GM21576 (cell line): ENCODE results near the gene SORCS2.
"Not testable (repeated sequence)": the region's sequence is repeated elsewhere in the genome, so short reads cannot be mapped to it uniquely, and the experiment has no call there.

ENCODE experiments used
- ATAC-seq: cut with Tn5 transposase; IDR thresholded peaks from one replicate; pipeline ENCODE4 v1.9.1; 2021; ENCODE audit warnings: mild to moderate bottlenecking, moderate library complexity; ENCODE audit not compliant: unreplicated experiment

SORCS2 gene

DNA sequence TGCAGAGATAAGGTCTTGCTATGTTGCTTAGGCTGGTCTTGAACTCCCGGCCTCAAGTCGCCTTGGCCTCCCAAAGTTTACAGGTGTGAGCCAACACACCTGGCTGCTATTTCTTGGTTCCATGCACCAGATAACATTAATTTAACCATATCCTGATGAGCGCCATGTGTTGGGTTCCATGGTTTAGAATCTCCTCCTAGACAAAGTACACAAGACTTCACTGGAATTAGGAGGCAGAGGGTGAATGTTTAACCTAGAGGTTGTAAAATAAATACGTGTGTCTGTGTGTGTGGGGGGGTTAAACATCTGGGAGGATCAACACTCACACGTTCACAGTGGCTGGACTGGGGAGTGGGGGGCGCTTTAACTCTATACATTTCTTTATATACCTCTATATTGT lies 32.4 kb upstream of the SORCS2 start:
- no peak for ATAC-seq

DNA sequence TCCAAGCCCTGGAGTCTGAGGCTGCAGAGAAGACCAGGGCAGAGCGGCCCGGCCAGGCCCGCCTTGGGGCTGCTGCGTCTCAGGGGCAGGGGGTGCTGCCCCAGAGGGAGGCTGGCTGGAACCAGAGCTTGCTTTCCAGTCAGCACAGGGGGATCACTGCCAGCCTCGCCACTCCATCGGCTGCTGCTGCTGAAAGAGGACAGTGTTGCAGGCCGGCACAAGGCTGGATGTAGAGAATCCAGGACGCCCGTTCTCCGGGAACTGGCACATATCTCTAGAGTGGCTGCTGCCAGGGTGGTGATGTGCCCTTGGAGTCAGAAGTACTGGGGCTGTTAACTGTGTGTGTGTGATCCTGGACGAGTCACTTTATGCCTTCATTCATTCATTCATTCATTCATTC lies 31.9 kb upstream of the SORCS2 start:
- no peak for ATAC-seq

DNA sequence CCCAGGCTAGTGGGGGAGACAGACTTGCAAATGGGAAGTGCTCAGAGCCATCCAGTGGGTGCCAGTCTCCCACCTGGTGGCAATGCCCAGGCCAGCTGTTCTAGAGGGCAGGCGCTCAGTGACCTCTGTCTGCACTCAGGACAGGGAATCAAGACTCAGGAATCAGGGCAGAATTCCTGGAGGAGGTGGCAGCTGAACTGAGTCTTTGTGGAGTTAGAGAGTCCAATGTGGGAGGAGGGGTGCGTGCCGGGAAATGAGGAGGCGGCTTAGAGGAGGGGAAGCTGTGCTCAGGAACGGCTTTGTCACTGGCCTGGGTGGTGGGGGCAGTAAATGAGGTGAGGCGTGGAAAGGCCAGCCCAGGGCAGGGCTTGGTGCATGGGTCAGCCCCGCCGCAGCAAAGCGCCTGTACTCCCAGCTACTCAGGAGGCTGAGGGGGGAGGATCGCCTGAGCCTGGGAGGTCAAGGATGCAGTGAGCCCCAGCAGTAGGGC lies 31.3 kb upstream of the SORCS2 start:
- no peak for ATAC-seq

GRCh38 chr4:7161721-7162214 lies 30.6 kb upstream of the SORCS2 start:
- ATAC-seq, result no peak

- not testable (repeated sequence) for ATAC-seq
Observed at GRCh38 chr4:7165056-7165873, 27.1 kb upstream of the SORCS2 start.

DNA sequence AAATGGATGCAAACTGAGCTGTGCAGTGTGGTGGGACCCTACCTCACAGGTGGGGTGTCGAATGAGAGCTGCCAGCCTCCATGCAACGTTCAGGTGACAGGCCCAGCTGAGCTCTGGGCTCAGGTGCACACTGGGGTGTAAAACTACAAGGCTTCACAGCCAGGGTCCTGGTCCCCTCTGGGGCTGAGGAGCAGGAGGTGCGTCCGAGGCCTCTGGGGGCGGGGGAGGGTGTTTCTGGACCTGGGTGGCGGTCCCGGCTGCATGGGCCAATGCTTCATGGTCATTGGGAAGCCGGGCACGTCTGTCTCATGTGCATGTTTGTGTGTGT lies 26.5 kb upstream of the SORCS2 start:
- no peak for ATAC-seq

GRCh38 chr4:7166237-7166636 lies 26.1 kb upstream of the SORCS2 start:
- no peak for ATAC-seq

- ATAC-seq, result no peak
Observed at GRCh38 chr4:7166981-7167700, 25.2 kb upstream of the SORCS2 start.

DNA sequence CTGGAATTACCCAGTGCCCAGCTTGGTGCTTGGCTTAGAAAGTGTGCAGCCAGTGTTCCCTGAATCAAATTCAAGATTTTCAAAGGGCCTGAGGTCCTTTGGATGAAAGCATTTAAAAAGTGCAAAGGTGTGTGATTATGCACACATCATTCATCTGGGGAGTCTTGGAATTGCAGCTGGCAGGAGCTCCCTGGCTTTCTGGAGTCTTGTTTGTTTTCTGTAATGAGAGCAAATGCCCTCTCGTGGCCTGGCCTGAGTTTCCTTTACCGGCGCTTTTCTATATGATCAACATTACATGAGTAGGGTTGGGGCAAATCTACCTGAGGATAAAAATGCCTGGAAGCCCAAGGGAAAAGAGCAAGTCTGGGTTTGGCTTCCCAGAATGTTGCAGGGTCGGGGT lies 24.6 kb upstream of the SORCS2 start:
- no peak for ATAC-seq

- ATAC-seq, result no peak
Observed at GRCh38 chr4:7168106-7168505, 24.2 kb upstream of the SORCS2 start.

- no peak for ATAC-seq
Observed at GRCh38 chr4:7169134-7169533, 23.2 kb upstream of the SORCS2 start.

- no peak for ATAC-seq
Observed at GRCh38 chr4:7170012-7170411, 22.3 kb upstream of the SORCS2 start.

GRCh38 chr4:7171191-7171900 lies 21.0 kb upstream of the SORCS2 start:
- ATAC-seq, result no peak

- no peak for ATAC-seq
Observed at GRCh38 chr4:7172508-7172907, 19.8 kb upstream of the SORCS2 start.

DNA sequence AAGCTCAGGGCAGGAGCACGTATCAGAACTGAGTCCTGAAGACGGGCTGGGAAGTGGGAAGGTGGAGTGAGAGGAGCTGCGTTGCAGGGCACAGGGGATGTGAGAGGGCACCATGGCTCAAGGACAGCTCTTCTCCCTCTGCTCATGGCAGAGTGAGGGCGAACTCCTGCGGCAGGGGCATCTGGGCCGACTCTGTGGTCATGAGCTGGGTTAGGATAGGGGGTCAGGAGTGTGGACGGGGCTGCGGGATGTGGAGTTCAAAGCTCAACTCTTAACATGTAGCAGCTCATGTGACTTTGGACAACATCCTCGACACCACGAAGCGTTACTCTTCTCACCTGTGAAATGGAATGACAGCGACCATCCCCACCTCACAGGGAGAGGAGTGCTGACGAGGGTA lies 19.4 kb upstream of the SORCS2 start:
- no peak for ATAC-seq

DNA sequence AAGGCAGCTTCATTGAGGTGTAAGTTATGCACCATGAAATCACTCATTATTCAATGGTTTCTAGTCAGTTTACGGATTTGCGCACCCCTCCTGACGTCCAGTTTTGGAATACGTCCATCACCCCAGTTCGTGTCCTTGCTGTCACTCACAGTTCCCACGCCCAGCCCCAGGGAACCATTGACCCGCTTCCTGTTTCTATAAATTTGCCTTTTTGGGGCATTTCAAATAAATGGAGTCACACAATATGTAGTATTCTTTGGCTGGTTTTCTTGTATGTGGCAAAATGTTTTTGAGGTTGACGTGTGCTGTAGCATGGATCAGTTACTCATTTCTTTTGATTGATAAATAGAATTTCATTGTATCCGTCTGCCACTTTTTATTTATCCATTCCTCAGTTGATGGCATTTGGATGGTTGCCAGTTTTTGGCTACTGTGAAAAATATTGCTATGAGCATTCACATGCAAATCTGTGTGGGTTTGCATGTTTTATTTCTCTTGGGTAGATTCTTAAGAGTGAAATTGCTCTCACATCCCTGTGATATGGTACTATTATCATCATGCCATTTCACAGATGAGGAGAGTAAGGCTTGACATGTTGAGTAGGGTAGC lies 18.4 kb upstream of the SORCS2 start:
- ATAC-seq, result no peak

DNA sequence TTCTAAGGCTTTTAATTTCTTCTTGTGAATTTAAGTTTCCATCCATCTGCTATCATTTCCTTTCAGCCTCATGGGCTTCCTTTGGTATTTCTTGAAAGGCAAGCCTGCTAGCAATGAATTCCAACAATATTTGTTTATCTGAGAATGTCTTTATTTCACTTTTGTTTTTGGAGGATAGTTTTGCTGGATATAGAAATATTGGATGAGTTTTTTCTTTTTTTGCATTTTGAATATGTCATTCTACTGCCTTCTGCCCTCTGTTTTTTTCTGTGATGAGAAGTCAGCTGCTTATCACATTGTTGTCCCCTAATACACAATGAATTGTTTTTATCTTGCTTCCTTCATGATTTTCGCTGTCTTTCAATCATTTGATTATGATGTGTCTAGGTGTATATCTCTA lies 13.2 kb upstream of the SORCS2 start:
- no peak for ATAC-seq

DNA sequence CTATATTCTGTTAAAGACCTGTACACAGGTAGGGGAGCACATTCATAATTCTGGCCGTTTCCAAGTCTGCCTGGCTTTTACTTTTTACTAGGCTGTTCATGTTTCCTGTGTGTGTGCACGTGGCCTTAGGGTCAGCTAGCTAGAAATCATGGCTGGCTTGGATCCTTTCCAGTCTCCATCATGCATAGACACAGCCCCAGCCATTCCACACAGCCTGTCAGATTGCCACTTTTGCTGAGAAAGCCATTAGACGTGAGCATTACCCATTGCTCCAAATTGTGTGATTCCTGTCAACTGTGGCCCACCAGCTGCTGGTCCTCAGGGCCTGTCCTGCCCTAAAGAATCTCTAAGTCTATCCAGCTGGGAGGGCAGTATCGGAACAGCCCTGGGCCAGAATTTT lies 11.4 kb upstream of the SORCS2 start:
- ATAC-seq, result no peak

GRCh38 chr4:7182616-7183015 lies 9.7 kb upstream of the SORCS2 start:
- no peak for ATAC-seq

- no peak for ATAC-seq
Observed at GRCh38 chr4:7183161-7183560, 9.2 kb upstream of the SORCS2 start.

GRCh38 chr4:7183780-7184460 lies 8.4 kb upstream of the SORCS2 start:
- no peak for ATAC-seq
